GM21576 (cell line): ENCODE data around the gene TBC1D23.
"Not testable (repeated sequence)": the region's sequence is repeated elsewhere in the genome, so short reads cannot be mapped to it uniquely, and the experiment has no call there.

Experiments
- ATAC-seq: cut with Tn5 transposase; IDR thresholded peaks from one replicate; pipeline ENCODE4 v1.9.1; 2021; ENCODE audit warnings: mild to moderate bottlenecking, moderate library complexity; ENCODE audit not compliant: unreplicated experiment

Gene TBC1D23

DNA sequence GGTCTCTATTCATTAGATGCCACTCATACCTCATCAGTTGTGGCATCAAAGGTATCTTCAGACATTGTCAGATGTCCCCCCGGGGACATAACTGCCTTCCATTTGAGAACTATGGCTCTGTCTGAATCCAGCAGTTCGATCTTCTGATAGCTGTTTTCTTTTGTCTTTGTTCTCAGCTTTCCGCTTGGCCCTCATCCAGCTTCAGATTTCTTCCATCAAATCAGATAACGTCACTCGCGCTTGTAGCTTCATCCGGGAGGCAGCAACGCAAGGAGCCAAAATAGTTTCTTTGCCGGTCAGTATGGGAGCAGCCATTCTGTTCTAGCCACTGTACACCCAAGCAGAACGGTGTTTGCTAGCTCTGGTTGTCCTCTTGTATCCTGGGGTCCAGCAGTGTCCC, 78.1 kb downstream of the TBC1D23 start:
- ATAC-seq: no peak

DNA sequence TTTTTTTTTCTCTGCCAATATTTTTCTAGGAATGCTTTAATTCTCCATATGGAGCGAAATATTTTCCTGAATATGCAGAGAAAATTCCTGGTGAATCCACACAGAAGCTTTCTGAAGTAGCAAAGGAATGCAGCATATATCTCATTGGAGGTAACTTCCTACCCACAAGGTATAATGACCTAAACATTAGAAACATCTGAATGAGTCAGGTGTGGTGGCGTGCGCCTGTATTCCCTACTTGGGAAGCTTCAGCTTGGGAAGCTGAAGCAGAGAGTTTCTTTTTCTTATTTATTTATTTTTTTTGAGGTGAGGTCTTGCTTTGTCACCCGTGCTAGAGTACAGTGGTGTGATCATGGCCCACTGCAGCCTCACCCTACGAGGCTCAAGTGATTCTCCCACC, 79.0 kb downstream of the TBC1D23 start:
- ATAC-seq: no peak

DNA sequence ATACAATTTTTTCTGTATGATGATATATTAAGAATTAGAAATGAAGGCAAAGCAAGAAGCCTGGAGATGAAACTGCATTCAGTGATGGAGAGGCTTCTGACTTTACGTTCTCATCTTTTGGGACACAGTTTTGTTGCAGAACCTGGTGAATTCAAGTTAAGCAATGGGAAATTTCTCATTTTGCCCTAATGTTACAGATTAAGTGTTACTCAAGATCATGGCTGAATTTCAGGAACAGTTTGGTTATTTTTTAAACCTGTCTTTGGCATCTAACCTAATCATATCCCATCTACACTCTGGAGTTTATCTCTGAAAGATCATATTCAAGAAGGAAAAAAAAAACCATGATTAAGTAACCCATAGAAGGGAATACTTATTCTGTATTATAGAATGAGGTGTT, 79.7 kb downstream of the TBC1D23 start:
- ATAC-seq: no peak

DNA sequence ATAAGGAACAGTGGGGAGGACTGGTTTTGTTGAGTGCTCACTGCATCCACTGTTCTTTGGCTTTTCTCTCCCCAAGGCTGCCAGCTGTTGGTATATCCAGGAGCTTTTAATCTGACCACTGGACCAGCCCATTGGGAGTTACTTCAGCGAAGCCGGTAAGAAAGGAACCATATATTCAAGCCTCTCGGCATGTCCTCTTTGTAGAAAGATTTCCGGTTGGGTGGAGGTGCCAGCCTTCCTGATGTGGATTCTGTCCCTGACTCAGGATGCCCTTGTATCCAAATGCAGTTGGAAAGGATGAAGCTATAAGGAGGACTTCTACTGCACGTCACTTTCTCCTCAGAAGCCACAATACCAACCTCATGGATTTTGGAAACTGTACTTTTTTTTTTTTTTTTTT, 87.9 kb downstream of the TBC1D23 start:
- ATAC-seq: no peak

DNA sequence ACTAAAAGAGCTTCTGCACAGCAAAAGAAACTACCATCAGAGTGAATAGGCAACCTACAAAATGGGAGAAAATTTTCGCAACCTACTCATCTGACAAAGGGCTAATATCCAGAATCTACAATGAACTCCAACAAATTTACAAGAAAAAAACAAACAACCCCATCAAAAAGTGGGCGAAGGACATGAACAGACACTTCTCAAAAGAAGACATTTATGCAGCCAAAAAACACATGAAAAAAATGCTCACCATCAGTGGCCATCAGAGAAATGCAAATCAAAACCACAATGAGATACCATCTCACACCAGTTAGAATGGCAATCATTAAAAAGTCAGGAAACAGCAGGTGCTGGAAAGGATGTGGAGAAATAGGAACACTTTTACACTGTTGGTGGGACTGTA, 91.0 kb downstream of the TBC1D23 start:
- ATAC-seq: not testable (repeated sequence)

DNA sequence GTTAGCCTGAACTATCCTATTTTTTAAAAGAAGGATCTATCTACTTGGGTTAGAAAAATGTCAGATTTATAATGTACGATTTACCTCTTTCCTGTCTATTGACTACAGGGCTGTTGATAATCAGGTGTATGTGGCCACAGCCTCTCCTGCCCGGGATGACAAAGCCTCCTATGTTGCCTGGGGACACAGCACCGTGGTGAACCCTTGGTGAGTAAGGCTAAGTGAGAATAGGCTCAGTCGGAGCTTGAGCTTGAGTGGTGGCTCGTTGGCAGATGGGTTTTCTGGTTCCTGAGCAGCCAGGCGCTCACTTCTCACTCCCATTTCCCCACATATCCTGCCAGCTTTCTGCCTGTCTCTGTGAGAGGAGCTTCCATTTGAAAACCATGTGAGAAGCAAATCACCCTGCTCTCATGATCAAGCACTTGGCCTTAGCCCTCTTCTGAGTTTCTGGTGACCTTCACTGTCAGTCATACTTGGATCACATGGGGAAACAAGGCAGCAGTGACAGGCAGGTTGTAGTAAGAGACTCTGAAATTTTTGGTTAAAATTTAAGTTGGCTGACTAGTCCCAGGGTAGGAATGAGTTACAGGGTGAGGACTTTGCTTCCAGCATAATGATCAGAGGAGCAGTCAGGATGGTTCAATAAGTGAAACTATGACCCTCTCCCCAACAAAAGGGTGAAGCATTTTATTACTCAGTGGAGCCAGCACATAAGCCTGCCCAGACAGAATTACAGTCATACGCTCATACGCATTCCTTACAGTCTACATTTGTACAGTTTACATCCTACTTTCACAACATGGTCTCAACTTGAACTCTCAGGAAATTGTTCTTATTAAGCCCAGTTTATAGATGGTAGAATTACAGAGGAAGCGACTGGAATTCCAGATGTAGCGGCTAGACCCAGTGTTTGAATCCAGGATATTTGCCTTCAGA, 91.8 kb downstream of the TBC1D23 start:
- no peak for ATAC-seq

DNA sequence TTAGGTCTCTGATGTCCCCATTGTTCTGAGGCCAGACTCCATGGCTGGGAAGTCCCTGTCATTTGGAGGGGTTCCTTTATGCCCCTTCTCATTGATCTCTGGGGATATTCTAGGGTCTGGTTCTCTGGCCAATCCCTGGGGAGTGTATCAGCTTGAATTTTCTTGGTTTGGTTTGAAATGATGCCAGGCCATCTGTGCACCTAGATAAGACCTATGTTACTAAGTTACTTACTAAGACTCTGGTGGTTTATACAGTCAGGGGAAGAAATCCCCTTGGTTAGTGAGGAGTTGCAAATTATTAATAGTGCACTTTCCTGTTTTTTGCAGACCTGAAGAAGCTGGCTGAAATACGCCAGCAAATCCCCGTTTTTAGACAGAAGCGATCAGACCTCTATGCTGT, 94.1 kb downstream of the TBC1D23 start:
- no peak for ATAC-seq

DNA sequence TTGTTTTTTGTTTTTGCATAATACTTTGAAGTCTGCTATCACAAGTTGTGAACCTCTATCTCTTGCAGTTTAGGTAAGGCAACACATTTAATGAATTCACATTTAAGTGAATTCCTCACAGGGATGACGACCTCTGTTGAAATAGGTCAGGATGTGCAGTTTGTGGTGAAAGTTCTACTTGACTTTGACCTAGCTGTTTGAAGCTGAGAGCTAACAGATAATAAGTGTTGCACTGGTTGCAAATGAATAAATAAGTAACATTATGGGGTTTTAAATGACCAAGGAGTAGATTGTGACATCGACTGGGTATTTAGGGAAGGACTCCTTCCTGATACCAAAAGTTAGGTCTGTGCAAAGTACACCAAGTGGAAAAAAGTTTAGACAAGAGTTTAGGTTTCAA, 97.6 kb downstream of the TBC1D23 start:
- no peak for ATAC-seq

DNA sequence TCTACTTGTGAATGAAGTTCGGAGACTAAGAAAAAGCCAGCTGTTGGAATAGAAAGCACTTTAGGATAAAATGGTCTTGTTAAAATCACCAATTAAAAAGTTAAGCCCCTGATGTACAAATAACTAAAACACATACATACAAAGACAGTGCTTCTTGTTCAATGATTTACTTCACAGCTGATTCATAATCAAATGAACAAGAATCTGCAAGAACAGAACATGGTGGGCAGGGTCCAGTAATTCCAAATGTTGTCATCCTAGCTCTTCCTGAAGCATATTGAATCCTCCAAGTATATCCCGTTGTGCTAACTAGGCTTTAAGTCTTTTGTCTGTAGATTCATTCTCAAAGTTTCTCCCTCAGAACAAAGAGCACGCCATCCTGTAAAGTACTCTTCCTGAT, 98.2 kb downstream of the TBC1D23 start:
- ATAC-seq: no peak

DNA sequence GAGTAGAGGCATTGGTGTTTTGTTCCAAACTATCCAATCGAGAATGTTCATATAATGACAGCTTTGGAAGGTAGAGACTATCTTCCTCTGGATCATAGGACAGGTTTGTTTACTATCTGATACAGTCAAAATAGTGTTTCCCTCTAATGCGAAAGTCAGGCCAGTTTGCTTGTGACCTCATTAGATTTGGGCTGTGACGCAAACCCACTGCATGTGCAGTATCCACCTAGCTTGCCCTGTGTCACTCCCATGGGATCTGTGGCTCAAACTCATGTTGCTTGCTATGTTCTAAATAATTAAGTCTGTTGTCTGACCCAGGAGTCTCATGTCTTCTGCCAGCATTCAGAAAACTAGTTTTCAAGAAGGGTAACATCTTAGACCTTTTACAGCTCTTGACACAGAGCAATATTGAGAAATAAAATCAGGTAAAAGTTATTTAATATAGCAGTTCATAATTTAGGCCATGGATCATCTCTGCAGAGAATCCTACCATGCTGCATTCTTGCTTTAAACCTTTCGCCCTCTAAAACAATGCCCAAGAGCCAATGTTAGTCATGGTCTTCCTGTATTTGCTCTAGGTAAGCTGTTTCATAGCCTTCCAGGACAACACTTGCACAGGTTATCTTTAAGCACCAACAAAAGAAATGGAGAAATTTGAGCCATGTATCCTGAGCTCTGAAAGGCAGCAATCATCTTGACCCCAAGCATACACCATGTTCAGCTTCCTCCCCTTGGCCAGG, 100.1 kb downstream of the TBC1D23 start:
- ATAC-seq: no peak

DNA sequence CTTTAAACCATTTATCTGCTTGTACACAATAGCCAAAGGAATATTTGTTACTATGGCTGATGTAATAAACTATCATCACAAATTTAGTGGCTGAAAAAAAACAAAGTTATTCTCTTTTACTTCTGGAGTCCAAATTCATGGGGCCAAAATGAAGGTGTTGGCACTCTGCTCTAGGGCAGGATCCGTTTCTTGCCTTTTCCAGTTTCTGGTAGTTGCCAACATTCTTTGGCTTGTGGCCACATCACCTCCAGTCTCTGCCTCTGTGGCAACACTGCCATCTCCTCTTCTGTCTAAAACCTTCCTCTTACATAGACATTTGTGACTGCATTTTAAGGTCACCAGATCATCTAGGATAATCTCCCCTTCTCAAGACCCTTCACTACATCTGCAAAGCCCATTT, 101.1 kb downstream of the TBC1D23 start:
- ATAC-seq: no peak

DNA sequence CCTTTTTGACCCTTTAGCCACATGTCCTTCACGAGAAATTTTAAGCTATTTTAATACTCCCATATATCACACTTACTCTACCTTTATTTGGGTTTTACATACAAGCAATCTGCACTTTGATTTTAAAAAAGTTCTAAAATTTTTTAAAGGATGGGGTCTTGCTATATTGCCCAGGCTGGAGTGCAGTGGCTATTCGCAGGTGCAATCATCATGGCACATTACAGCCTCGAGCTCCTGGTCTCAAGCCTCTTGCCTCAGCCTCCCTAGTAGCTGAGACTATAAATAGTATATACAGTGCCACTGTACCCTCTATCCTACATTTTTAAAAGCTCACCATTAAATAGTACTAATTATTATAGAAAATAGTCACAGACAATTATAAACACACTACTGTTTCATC, 103.6 kb downstream of the TBC1D23 start:
- ATAC-seq: no peak

DNA sequence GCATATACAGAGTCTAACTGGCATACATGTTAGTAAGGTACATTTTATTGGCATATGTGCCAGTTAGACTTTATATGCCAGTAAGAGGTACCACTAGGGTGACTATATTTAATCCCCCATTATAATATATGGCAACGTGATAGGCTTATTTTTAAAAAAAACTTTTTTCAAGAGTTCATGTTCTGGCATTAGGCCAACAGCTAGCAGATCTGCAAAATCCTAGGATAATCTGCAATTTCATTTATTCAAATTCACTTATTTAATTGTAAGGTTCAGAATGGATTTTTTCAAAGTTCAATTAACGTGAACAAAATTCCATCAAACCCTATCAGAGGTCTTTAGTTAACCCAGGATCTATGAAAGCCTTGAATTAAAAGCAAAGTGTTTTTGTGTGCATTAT, 105.6 kb downstream of the TBC1D23 start:
- no peak for ATAC-seq

DNA sequence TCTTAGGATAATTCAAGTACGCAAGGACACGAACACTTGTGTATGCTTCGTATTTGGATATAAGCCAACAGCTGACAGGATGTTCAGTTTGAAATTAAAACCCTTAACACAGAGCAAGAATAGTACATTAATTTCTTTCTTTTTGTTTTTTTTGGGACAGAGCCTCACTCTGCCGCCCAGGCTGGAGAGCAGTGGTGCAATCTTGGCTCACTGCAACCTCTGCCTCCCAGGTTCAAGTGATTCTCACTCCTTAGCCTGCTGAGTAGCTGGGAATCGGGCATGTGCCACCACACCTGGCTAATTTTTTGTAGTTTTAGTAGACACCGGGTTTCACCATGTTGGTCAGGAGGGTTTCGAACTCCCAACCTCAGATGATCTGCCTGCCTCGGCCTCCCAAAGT, 107.6 kb downstream of the TBC1D23 start:
- no peak for ATAC-seq

DNA sequence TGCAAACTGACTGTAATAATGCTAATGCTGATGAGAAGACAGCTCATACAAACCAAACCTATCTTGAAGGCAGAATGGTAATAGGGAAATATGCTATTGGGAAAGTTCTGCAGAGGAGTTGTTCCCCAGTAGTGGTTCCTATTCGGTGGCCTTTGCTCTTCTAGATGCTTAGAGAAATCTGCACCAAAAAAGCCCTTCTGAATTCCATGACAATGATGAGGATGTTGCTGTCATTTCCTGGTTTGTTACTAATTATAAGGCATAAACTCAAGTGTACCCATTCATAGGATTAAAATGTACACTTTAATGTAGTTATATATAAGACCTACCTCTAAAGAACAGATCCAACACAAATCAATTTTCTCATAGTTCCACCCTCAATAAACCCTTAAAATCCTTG, 110.0 kb downstream of the TBC1D23 start:
- no peak for ATAC-seq

DNA sequence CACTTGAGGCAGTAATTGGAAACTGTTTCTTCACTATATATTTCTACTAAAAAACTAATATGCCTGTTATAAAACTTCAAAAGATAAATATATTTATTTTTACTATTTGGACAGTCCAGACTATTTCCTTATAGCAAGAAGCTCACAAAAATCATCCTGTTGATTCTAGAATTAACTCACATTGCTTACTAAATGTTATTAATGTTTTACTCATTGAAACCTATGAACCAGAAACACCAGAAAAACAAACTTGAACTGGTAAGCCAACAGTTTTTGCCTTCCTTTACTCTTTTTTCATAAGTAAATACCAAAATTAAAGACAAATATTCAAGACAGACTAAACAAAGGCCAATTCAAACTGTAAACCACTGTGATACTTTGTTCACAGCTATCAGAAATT, 113.7 kb downstream of the TBC1D23 start:
- no peak for ATAC-seq
